Stimulated activated CD8-positive, alpha-beta memory T cell treated with anti-CD3 and anti-CD28 coated beads, Interleukin-4, amount 100 ng/mL, for 24 hours (primary cell): ENCODE results near the gene TMEM269.

Experiments used
- DNase-seq: peaks from one replicate; pipeline ENCODE4 v3.0.0-alpha.2; 2020; ENCODE audit warnings: low read depth

The TMEM269 gene

GRCh38 chr1:42784946-42785693 lies at the start of gene TMEM269:
TSS of gene TMEM269 (plus strand) at chr1:42784991. CDS start at chr1:42789894, 4,903 bp downstream.
- DNase-seq, result peak; percentile 19

DNA sequence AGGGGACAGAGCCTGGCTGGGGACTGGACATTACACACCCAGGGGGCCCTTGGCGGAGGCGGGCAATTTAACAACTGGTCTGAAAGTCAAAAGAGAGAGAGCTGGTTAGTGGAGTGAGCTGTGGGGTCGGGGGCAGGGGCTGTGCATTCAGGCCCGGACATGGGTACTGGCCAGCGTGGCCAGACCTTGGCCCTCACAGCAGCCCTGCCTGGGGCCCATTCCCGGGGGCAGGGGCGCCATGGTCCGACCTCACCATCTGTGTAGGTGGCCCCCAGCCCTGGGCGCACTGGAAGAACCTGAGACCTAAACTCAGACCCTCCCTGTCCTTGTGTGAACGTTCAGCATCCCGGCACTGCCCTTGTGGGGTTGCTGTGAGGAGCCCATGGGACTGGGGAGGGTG lies 49.7 kb upstream of the TMEM269 start:
- DNase-seq, result no peak

GRCh38 chr1:42735477-42736105 lies 49.2 kb upstream of the TMEM269 start:
- no peak for DNase-seq

DNA sequence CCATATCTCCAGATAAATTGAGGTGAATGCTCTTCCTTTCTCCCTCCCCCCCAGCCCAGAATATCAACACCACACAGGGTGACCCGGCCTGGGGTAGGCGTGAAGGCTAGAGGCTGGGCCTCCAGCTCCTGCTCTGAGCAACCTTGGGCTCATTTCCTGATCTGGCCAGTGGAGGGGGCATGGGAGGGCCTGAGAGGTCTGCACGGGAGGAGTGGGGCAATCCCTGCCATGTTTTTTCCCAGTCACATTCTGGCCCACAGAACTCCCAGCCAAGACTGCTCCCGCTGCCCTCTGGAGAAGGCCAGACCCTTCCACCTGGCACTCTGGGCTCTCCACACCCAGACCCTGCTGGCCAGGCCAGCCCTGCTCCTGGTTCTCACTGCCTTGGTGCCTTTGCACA lies 48.6 kb upstream of the TMEM269 start:
- no peak for DNase-seq

DNA sequence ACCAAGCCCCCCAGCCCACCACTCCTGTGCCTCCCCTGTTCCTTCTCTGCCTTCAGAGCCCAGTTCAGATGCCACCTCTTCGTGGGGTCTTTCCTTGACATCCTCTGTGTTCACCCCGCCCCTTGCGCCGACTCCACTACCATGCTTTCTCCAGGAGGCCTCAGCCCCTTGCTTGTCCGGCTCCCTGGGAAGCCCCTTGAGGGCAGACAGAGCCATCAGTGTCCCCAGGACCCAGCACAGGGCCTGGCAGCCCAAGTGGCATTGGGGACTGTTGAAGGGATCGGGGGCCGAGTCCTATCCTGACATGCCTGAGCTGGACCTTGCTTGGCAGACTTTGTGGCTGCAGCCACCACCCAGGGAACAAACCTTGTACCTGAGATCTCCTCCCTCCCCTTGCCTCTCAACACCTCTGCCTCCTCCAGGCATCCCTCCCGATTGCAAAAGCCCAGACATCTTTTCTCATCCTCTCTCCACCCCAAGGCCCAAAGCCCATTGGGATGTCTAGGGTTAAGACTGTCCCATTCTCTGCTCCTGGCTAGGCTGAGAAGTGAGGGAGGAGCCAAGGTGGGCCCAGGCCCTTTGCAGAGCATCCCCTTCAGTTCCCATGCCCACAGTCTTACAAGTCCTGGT lies 48.1 kb upstream of the TMEM269 start:
- no peak for DNase-seq

DNA sequence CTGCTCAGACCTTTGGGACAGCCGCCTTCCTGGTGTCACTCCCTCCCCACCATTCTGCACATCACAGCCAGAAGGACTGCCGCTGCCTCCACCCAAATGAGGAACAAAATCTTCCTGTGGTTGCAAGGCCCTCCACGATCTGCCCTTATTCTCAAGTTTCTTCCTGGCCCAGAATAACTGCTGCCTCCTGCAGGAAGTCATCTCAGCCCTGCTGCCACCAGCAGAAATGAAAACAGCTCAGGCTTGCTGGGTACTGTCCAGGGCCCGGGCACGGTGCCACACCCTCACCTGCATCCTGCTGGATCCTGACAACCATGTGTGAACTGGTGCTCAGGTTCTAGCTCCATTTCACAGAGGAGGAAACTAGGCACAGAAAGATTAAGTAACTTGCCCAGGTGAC lies 47.5 kb upstream of the TMEM269 start:
- DNase-seq, result no peak

- no peak for DNase-seq
Measured at GRCh38 chr1:42737986-42738677, 46.7 kb upstream of the TMEM269 start.

DNA sequence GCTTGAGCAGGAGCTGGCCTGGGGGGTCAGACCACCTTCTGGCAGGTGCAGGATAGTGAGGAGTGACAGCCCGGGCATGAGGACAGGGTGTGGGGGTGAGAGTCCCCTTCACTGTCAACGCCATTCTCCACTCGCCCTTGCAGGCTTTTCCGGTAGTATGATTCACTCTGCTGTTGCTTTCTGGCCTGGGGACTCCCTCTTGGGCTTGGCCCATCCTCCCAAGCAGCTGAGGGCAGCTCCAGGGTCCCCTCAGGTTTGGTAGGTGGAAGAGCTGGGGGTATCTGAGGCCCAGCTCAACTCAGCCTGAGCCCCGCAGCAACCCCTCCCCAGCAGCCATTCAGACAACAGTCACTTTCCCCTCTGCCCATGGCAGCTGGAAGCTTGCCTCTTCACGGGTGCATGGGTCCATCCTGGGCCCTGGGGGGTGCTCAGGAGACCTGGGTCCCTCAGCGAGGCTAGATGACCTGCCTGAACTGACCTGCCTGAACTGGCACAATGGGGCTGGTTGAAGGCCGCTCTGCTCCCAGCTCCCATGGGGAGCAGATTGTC lies 46.0 kb upstream of the TMEM269 start:
- no peak for DNase-seq

DNA sequence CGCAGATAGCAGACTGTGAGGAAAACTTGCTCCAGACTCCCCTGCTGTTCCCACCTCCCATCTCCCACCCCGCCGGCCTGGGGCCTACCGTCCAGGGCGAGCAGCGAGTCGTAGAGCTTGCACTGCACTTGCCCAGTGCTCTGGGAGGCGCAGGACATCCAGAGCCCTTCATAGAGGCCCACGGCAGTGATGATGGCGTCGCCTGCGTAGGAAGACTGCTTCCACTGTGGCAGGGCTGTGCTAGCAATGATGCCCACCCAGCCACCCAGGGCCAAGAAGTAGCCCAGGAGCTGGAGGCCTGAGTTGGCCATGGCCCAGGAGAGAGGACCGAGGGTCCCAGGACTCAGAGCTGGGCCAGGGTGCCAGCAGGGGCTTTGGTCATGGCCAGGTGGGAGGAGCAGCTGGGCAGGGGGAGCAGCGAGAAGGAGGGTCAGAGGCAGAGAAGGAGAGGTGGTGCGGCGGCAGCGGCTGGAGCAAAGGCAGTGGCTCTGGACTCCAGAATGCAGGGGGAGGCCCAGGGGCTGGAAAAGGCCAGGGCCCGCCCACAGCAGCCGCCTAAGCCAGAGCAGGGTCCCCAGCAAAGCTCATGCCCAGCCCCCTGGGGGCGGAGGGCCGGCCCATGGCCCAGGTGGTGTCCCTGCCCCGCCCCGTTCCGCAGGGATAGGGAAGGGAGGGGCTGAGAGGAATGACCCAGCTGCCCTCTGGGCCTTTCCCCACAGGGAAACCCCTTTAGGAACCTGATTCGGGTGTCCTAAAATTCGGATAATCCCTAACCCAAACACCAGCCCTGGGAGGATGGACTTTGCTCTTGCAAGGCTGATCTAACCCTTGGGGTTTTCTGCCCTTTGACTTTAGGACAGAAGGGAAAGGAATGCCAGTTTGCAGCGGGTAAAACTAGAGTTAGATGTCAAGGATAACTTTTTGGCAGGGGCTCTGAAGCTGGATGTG lies 44.8 kb upstream of the TMEM269 start, which contains the start of gene CLDN19:
CLDN19 (minus strand) TSS at position 484 of the 948 bp plus-strand sequence; CDS start at position 311, 173 bp downstream.
- DNase-seq, result no peak

GRCh38 chr1:42740851-42741580 lies 43.8 kb upstream of the TMEM269 start:
- no peak for DNase-seq

DNA sequence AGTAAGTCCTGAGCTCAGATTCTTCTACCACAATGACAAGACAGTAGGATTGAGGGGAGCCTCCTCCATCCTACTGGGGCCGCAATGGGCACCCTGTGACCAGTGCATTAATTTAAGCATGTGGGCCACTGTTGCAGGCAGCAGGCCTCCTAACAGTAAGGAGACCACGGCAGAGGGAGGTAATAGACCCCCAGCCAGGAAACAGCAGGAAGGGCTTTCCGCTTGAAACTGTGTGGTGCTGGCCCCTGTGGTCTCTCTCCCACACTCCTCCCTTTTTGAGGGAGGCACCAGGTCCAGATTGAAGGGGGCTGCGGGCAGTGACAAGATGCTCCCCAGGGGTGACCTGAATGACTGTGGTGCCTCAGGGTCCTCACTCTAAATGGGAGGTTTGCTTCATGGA lies 43.1 kb upstream of the TMEM269 start:
- DNase-seq, result no peak

DNA sequence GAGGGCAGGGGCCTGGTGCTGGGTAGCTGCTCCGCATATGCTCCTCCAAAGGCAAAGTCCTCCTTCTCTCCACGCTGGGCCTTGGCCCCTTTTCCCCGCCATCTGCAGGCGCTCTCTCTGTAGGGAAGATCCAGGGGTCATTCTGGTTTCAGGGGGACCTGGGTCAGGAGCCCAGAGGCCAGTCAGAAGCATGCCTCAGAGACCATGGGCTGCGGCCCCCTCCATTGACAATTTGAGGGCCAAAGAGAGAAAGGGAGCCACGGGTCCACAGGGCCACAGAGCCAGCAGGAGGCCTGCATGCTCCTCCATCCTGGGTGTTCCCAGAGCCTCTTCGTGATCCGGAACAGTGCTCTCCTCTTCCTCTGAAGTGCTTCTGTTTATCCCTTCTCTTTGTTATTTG lies 42.6 kb upstream of the TMEM269 start:
- DNase-seq, result no peak

- no peak for DNase-seq
Measured at GRCh38 chr1:42742617-42743316, 42.0 kb upstream of the TMEM269 start.

GRCh38 chr1:42743317-42744147 lies 41.3 kb upstream of the TMEM269 start:
- DNase-seq, result no peak

GRCh38 chr1:42744148-42744413 lies 40.7 kb upstream of the TMEM269 start:
- DNase-seq, result no peak

DNA sequence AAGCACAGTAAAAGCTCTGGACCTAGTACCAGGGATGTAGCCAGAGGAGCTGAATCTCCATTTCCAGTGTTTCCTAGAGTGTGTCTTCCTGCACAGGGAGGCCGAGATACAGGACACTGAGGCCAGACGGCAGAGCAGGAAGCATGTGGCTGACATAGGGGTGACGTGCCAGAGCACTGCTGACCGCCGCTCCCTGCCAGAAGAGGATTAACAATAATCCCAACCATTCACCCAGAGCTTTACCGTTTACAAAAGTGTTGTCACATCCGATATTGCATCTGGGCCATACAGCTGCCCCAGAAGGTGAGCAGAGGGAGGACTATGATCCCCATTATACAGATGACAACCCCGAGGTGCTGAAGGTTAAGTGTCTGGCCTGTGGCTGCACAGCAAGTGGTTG lies 38.9 kb upstream of the TMEM269 start:
- no peak for DNase-seq

GRCh38 chr1:42746436-42747105 lies 38.2 kb upstream of the TMEM269 start:
- DNase-seq, result no peak

DNA sequence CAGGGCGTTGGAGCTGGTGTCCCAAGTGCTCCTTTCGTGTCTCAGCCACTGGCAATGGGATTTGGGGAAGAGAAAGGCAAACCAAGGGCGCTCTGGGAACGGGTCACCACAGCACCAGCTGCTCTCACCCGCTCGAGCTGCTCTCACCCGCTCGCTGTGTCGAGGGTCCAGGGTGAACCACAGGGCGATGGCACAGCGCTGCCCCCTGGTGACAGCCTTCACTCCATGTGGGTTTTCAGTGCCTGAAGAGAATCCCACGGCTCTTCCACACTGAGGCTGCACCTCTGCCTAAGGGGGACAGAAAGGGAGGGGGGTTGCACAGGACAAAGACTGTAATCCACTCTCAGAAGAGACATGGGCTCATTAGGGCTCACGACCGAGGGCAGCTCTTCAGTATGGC lies 37.7 kb upstream of the TMEM269 start:
- DNase-seq, result peak; percentile 27

GRCh38 chr1:42748021-42748420 lies 36.8 kb upstream of the TMEM269 start:
- DNase-seq, result no peak
